CD4-positive, alpha-beta T cell treated with Interleukin-17A for 1 hour (primary cell): ENCODE measurements around the gene DMBT1.

Source experiments
- DNase-seq: peaks from one replicate; pipeline ENCODE4 v3.0.0-alpha.2; 2020

Gene DMBT1

GRCh38 chr10:122678266-122678665 lies 117.7 kb downstream of the DMBT1 start:
- DNase-seq: no peak

GRCh38 chr10:122682522-122682921 lies 122.0 kb downstream of the DMBT1 start:
- DNase-seq: no peak

GRCh38 chr10:122688293-122688989 lies 127.9 kb downstream of the DMBT1 start:
- no peak for DNase-seq

- no peak for DNase-seq
Observed at GRCh38 chr10:122689146-122689820, 128.7 kb downstream of the DMBT1 start.

- no peak for DNase-seq
Observed at GRCh38 chr10:122692744-122693143, 132.2 kb downstream of the DMBT1 start.
